DND-41 (cell line): ENCODE results near the gene MCUB.
A peak's percentile ranks its signal among the peaks of the same experiment; 100 is the strongest.

Experiments
- ATAC-seq: fragments of 200-7000 bp; cut with Tn5 transposase; 3 replicates; pipeline ENCODE4 v1.9.1; 2021; ENCODE audit warnings: low read depth; ENCODE audit not compliant: insufficient read depth
- DNase-seq: peaks from one replicate; pipeline ENCODE4 v3.0.0-alpha.2; 2020
- H2AFZ ChIP-seq: 2 replicates; pipeline ENCODE4 v1.6.0; 2012; ENCODE audit warnings: low read depth, low read length
- H3K27ac ChIP-seq: 2 replicates; pipeline ENCODE4 v1.5.1; 2012; ENCODE audit warnings: low read length, inconsistent platforms
- H3K27me3 ChIP-seq: fragments of 200-600 bp; sonication (generic); 2 replicates; pipeline ENCODE4 v1.6.0; 2012; ENCODE audit warnings: low read length, mild to moderate bottlenecking, inconsistent platforms; ENCODE audit not compliant: insufficient read depth, poor library complexity
- H3K36me3 ChIP-seq: 2 replicates; pipeline ENCODE4 v1.5.1; 2012; ENCODE audit warnings: low read length, inconsistent platforms; ENCODE audit not compliant: insufficient read depth
- H3K4me1 ChIP-seq: 2 replicates; pipeline ENCODE4 v1.5.1; 2012; ENCODE audit warnings: mild to moderate bottlenecking, low read length; ENCODE audit not compliant: insufficient read depth
- H3K4me2 ChIP-seq: 2 replicates; pipeline ENCODE4 v1.6.0; 2012; ENCODE audit warnings: mild to moderate bottlenecking, moderate library complexity, low read length, inconsistent platforms; ENCODE audit not compliant: insufficient read depth
- H3K4me3 ChIP-seq, 2 experiments: fragments of 200-600 bp in 1 of 2; shearing (Covaris generic) in 1 of 2; 2 replicates each; pipeline ENCODE4 v1.5.1; 2012 to 2016; ENCODE audit warnings: inconsistent platforms in 2 of 2, low read length in 2 of 2, mild to moderate bottlenecking in 2 of 2, low read depth in 1 of 2, moderate library complexity in 1 of 2
- H3K79me2 ChIP-seq: 2 replicates; pipeline ENCODE4 v1.6.0; 2012; ENCODE audit warnings: low read length, inconsistent platforms; ENCODE audit not compliant: insufficient read depth
- H3K9ac ChIP-seq: 2 replicates; pipeline ENCODE4 v1.6.0; 2012; ENCODE audit warnings: low read depth, mild to moderate bottlenecking, inconsistent platforms, low read length, moderate library complexity
- H3K9me3 ChIP-seq: 2 replicates; pipeline ENCODE4 v1.5.1; 2012; ENCODE audit warnings: low read length, moderate library complexity, mild to moderate bottlenecking, inconsistent platforms; ENCODE audit not compliant: insufficient read depth, severe bottlenecking
- H4K20me1 ChIP-seq: 2 replicates; pipeline ENCODE4 v1.6.0; 2012; ENCODE audit warnings: low read length; ENCODE audit not compliant: insufficient read depth
- EZH2 ChIP-seq: IDR thresholded peaks from 3 replicates; pipeline ENCODE4 v1.6.1; 2012; ENCODE audit warnings: borderline replicate concordance, low read depth, mild to moderate bottlenecking, moderate library complexity, low read length, inconsistent platforms; ENCODE audit not compliant: severe bottlenecking
- TF ChIP-seq, protein P1 (sequence below): IDR thresholded peaks from 2 replicates; pipeline ENCODE4 v1.5.1; 2012; ENCODE audit warnings: borderline replicate concordance, low read length, moderate library complexity, mild to moderate bottlenecking; ENCODE audit not compliant: poor library complexity, severe bottlenecking; ENCODE audit errors: extremely low read depth

MCUB gene

DNA sequence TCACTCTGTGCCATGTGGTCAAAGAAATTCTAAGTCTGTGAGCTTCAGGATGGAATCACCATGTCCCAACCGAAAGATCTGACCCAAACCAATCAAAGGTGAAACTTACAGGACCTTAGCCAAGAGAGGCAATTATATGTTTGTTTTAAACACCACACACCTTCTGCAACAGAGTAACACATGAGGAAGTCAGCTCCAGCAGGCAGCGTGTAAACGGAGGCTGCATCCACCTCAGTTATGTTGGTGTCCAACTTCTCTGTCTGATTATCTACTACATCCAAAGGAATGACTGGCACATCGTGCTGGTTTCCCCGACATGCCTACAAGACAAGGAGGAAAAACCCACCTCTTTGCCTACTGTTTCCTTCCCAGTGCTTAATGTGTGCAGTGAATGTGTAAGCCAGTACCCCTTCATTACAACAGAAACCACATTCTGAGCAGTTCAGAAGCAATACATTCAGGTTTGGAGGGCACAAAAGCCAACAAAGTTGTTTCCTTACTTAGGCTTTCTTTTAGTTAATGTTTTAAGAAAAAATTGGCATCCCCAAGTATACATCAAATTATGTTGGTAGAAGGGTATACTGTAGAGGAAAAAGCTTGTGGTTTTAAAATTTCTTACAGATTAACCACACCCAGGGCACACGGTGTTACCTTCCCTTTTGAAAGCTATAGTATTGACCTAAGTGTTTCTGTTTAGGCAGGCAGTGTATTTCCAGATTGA lies 130.8 kb downstream of the MCUB start:
- no peak overlapping the region for H2AFZ ChIP-seq
- ATAC-seq (peak; percentile 75), DNase-seq (no peak)
- H3K4me2 ChIP-seq: no peak overlapping the region
- no peaks in the 10 kb centered on the region for H3K9me3 ChIP-seq
- no peak for TF ChIP-seq EZH2
- TF ChIP-seq, protein P1, sequence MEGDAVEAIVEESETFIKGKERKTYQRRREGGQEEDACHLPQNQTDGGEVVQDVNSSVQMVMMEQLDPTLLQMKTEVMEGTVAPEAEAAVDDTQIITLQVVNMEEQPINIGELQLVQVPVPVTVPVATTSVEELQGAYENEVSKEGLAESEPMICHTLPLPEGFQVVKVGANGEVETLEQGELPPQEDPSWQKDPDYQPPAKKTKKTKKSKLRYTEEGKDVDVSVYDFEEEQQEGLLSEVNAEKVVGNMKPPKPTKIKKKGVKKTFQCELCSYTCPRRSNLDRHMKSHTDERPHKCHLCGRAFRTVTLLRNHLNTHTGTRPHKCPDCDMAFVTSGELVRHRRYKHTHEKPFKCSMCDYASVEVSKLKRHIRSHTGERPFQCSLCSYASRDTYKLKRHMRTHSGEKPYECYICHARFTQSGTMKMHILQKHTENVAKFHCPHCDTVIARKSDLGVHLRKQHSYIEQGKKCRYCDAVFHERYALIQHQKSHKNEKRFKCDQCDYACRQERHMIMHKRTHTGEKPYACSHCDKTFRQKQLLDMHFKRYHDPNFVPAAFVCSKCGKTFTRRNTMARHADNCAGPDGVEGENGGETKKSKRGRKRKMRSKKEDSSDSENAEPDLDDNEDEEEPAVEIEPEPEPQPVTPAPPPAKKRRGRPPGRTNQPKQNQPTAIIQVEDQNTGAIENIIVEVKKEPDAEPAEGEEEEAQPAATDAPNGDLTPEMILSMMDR: no peak
- peaks cover 80% of the 10 kb centered on the region for H3K36me3 ChIP-seq
- H3K4me1 ChIP-seq: no peaks in the 10 kb centered on the region
- no peak overlapping the region for H3K27ac ChIP-seq
- H3K4me3 ChIP-seq: no peak overlapping the region
- H3K9ac ChIP-seq: no peak overlapping the region
- H3K27me3 ChIP-seq: no peaks in the 10 kb centered on the region
- 0 out of 2 replicates have a peak, but pooled peaks cover 3% of the 10 kb centered on the region for H3K79me2 ChIP-seq
- H4K20me1 ChIP-seq: peaks cover 4% of the 10 kb centered on the region; the same call in 1 of the 2 replicates

DNA sequence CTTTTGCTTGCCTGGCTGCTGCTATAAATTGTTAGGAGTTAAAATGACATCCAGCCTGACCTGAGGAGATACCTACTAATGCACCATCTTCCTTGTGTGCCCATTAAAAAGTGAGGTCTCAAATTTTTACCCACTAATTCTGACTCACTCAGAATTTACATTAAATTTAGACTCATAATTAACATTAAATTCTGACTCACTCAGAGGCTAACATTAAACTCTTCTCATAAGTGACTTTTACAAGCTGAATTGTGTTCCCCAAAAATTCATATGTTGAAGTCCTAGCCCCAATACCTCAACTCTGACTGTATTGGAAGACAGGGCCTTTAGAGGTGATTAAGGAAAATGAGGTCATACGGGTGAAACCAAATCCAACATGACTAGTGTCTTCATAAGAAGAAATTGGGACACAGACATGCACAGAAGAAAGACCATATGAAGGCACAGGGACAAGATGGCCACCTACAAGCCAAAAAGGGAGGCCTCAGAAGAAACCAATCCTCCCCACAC lies 131.4 kb downstream of the MCUB start:
- no peak overlapping the region for H3K4me3 ChIP-seq
- no peaks in the 10 kb centered on the region for H3K27me3 ChIP-seq
- 0 out of 2 replicates have a peak, but pooled peaks cover 3% of the 10 kb centered on the region for H3K79me2 ChIP-seq
- H3K9ac ChIP-seq: no peak overlapping the region
- no peak overlapping the region for H3K4me2 ChIP-seq
- no peak for DNase-seq
- ATAC-seq: no peak
- no peaks in the 10 kb centered on the region for H3K4me1 ChIP-seq
- no peaks in the 10 kb centered on the region for H3K9me3 ChIP-seq
- H4K20me1 ChIP-seq: peaks cover 4% of the 10 kb centered on the region; the same call in 1 of the 2 replicates
- H3K27ac ChIP-seq: no peak overlapping the region
- peaks cover 82% of the 10 kb centered on the region for H3K36me3 ChIP-seq
- TF ChIP-seq EZH2: no peak
- TF ChIP-seq, protein P1: no peak
- no peak overlapping the region for H2AFZ ChIP-seq

- H3K27me3 ChIP-seq: no peaks in the 10 kb centered on the region
- H3K79me2 ChIP-seq: peaks cover 53% of the 10 kb centered on the region
- H3K36me3 ChIP-seq: peaks cover 41% of the 10 kb centered on the region
- DNase-seq (no peak), ATAC-seq (no peak)
- no peak overlapping the region for H3K9ac ChIP-seq
- no peak overlapping the region for H3K4me3 ChIP-seq
- no peaks in the 10 kb centered on the region for H4K20me1 ChIP-seq
- H3K4me2 ChIP-seq: no peak overlapping the region
- no peak overlapping the region for H3K27ac ChIP-seq
- no peaks in the 10 kb centered on the region for H3K9me3 ChIP-seq
- no peak for TF ChIP-seq EZH2
- TF ChIP-seq, protein P1: no peak
- peaks cover 17% of the 10 kb centered on the region for H3K4me1 ChIP-seq
- no peak overlapping the region for H2AFZ ChIP-seq
Measured at GRCh38 chr4:109698656-109699055, 138.6 kb downstream of the MCUB start.
